OCI-LY3 (cell line): ENCODE data around the gene RNASE13.

Source experiments
- H2AFZ ChIP-seq: fragments of 200-600, 300-600 bp; shearing (Covaris generic); 2 replicates; pipeline ENCODE4 v1.6.0; 2014; ENCODE audit warnings: antibody characterized with exemption, low read depth, low read length
- H3K27ac ChIP-seq: fragments of 200-600, 300-600 bp; sonication (generic); 2 replicates; pipeline ENCODE4 v1.5.1; 2014; ENCODE audit warnings: mild to moderate bottlenecking, low read length, moderate library complexity, mixed read lengths
- H3K27me3 ChIP-seq: fragments of 200-600, 300-600 bp; sonication (generic); 2 replicates; pipeline ENCODE4 v1.6.1; 2014; ENCODE audit warnings: low read depth, low read length, mixed read lengths
- H3K36me3 ChIP-seq: fragments of 200-600, 300-600 bp; sonication (generic); replicated peaks from 2 replicates; pipeline ENCODE3; 2014; ENCODE audit warnings: low read depth, low read length, mixed read lengths
- H3K4me1 ChIP-seq: fragments of 300-600, 200-600 bp; sonication (generic); 2 replicates; pipeline ENCODE4 v1.6.1; 2014; ENCODE audit warnings: low read length, mixed read lengths
- H3K4me2 ChIP-seq: fragments of 200-600, 300-600 bp; sonication (generic); 2 replicates; pipeline ENCODE4 v1.6.1; 2014; ENCODE audit warnings: low read length, mixed read lengths
- H3K4me3 ChIP-seq: fragments of 300-600, 200-600 bp; sonication (generic); 2 replicates; pipeline ENCODE4 v1.5.1; 2014; ENCODE audit warnings: antibody characterized with exemption, mild to moderate bottlenecking, low read length, moderate library complexity
- H3K79me2 ChIP-seq: fragments of 300-600, 200-600 bp; shearing (Covaris generic); 2 replicates; pipeline ENCODE4 v1.6.1; 2014; ENCODE audit warnings: mild to moderate bottlenecking, low read length, mixed read lengths
- H3K9ac ChIP-seq: fragments of 300-600, 200-600 bp; shearing (Covaris generic); 2 replicates; pipeline ENCODE4 v1.6.0; 2014; ENCODE audit warnings: mild to moderate bottlenecking, low read length, moderate library complexity
- H3K9me3 ChIP-seq: fragments of 200-600, 300-600 bp; shearing (Covaris generic); 2 replicates; pipeline ENCODE4 v1.6.1; 2014; ENCODE audit warnings: low read length, mixed read lengths; ENCODE audit not compliant: insufficient read depth
- H4K20me1 ChIP-seq: fragments of 200-600, 300-600 bp; sonication (generic); 2 replicates; pipeline ENCODE4 v1.6.1; 2016; ENCODE audit warnings: low read length, mixed read lengths; ENCODE audit not compliant: insufficient read depth
- EZH2phosphoT487 ChIP-seq: fragments of 200-600 bp; shearing (Covaris generic); IDR thresholded peaks from 2 replicates; pipeline ENCODE4 v1.6.1; 2018; ENCODE audit warnings: antibody characterized with exemption, mixed run types, low read depth
- TF ChIP-seq, protein P1 (sequence below): fragments of 200-600, 300-600 bp; sonication (generic); IDR thresholded peaks from 2 replicates; pipeline ENCODE4 v1.5.1; 2014; ENCODE audit warnings: antibody characterized with exemption, low read length, low read depth

The RNASE13 gene

DNA sequence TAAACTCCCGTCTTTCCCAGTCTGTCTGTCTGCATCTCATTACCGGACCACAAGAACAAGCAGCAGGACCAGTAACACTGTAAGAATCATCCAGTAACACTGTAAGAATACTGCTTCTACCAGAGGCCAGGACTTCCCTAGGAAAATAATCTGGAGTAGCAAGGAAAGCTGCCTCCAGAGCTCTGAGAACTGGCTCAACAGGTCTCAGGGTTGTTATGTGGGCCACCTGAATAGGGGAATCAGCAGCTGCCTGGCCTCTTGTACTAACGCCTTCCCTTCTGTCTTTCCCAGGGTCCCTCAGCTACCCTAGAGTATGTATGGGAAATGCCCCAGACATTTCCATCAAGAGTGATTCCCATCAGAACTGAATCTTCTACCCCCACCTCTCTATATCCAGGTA lies 36.5 kb downstream of the RNASE13 start:
- TF ChIP-seq, protein P1, sequence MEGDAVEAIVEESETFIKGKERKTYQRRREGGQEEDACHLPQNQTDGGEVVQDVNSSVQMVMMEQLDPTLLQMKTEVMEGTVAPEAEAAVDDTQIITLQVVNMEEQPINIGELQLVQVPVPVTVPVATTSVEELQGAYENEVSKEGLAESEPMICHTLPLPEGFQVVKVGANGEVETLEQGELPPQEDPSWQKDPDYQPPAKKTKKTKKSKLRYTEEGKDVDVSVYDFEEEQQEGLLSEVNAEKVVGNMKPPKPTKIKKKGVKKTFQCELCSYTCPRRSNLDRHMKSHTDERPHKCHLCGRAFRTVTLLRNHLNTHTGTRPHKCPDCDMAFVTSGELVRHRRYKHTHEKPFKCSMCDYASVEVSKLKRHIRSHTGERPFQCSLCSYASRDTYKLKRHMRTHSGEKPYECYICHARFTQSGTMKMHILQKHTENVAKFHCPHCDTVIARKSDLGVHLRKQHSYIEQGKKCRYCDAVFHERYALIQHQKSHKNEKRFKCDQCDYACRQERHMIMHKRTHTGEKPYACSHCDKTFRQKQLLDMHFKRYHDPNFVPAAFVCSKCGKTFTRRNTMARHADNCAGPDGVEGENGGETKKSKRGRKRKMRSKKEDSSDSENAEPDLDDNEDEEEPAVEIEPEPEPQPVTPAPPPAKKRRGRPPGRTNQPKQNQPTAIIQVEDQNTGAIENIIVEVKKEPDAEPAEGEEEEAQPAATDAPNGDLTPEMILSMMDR: no peak
- H4K20me1 ChIP-seq: no peaks in the 10 kb centered on the region
- H3K27me3 ChIP-seq: no peaks in the 10 kb centered on the region
- no peak overlapping the region for H3K9ac ChIP-seq
- peaks cover 34% of the 10 kb centered on the region for H3K36me3 ChIP-seq
- no peak overlapping the region for H2AFZ ChIP-seq
- no peaks in the 10 kb centered on the region for H3K79me2 ChIP-seq
- H3K4me3 ChIP-seq: no peak overlapping the region
- H3K27ac ChIP-seq: no peak overlapping the region
- no peaks in the 10 kb centered on the region for H3K9me3 ChIP-seq
- H3K4me2 ChIP-seq: no peak overlapping the region
- no peaks in the 10 kb centered on the region for H3K4me1 ChIP-seq

DNA sequence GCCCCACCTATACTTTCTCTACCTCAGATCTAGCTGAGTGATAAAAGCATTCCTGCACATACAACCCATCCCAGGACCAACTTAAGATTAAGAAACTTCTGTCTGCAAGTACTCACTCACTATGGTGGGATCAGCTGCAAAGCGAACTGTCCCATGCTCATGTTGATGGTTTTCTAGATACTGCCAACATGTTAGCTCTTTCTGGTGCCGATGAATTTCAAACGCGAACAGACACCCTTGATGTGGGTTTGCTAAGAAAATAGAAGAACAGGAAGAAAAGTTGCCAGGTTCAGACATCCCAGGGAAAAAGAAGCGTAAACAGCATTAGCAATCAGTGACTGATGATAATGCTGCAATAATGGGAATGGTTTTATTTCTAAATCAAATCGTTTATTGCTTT lies 37.0 kb downstream of the RNASE13 start:
- no peak for TF ChIP-seq EZH2phosphoT487
- TF ChIP-seq, protein P1: no peak
- Histone ChIP-seq H3K27me3 (no peaks in the 10 kb centered on the region), H3K79me2 (0 out of 2 replicates have a peak, but pooled peaks cover under 1% of the 10 kb centered on the region), H3K36me3 (peaks cover 40% of the 10 kb centered on the region), H3K9ac (no peak overlapping the region), H3K4me1 (no peaks in the 10 kb centered on the region), H3K4me3 (no peak overlapping the region), H2AFZ (no peak overlapping the region), H3K9me3 (no peaks in the 10 kb centered on the region), H3K4me2 (no peak overlapping the region), H4K20me1 (no peaks in the 10 kb centered on the region), H3K27ac (no peak overlapping the region)

DNA sequence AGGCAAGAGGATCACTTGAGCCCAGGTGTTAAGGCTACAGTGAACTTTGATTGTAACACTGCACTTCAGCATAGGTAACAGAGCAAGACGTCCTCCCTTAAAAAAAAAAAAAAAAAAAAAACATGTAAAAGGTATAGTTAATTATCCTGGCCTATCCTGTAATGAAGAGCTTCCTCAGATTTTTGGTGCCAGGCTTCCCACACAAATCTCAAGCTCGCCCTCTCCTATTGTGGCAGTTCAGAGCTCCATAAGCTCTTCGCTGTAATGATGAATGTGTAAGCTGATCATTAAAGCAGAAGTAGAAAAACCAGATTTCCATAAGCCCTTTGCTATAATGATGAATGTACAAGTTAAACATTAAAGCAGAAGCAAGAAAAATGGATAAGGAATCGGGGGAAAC lies 37.5 kb downstream of the RNASE13 start:
- H3K9ac ChIP-seq: no peak overlapping the region
- H2AFZ ChIP-seq: no peak overlapping the region
- no peaks in the 10 kb centered on the region for H3K9me3 ChIP-seq
- H3K27ac ChIP-seq: no peak overlapping the region
- TF ChIP-seq, protein P1: no peak
- TF ChIP-seq EZH2phosphoT487: no peak
- peaks cover 44% of the 10 kb centered on the region for H3K36me3 ChIP-seq
- no peak overlapping the region for H3K4me3 ChIP-seq
- H4K20me1 ChIP-seq: no peaks in the 10 kb centered on the region
- no peaks in the 10 kb centered on the region for H3K4me1 ChIP-seq
- 0 out of 2 replicates have a peak, but pooled peaks cover 3% of the 10 kb centered on the region for H3K79me2 ChIP-seq
- H3K4me2 ChIP-seq: no peak overlapping the region
- no peaks in the 10 kb centered on the region for H3K27me3 ChIP-seq

DNA sequence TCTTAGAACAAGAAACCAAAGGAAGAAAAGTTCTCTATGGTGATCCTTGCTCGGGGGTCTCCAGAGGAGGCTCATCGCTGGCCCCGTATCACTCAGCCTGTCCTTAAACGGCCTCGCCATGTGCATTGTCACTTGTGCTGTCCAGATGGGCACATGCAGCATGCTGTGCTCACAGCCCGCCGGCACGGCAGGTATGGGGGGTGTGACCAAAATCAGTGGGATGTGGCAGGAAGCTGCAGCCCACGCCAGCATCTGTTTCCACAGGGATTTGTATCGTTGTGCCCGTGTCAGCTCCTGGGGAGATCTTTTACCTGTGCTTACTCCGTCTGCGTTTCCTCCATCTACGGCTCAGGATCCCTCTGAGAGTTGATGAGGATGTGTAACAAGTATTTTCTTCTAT lies 38.1 kb downstream of the RNASE13 start:
- Histone ChIP-seq H4K20me1 (no peaks in the 10 kb centered on the region), H3K27me3 (no peaks in the 10 kb centered on the region), H3K4me3 (no peak overlapping the region), H3K36me3 (peaks cover 49% of the 10 kb centered on the region), H2AFZ (no peak overlapping the region), H3K9ac (no peak overlapping the region), H3K4me2 (no peak overlapping the region), H3K27ac (no peak overlapping the region), H3K4me1 (no peaks in the 10 kb centered on the region), H3K9me3 (no peaks in the 10 kb centered on the region), H3K79me2 (peaks cover 8% of the 10 kb centered on the region)
- no peak for TF ChIP-seq EZH2phosphoT487
- TF ChIP-seq, protein P1: no peak
